ENCODE results near the gene KIAA0232. TPM values are rescaled to one million over a fixed set of nuclear protein-coding genes. Genes with fewer than 3 reads are reported as not detected.

The KIAA0232 gene
- polyA plus RNA-seq, 1 donor (not counting 4 experiments of a cell fraction or from before 2014, with no cell fraction given), result 10.0 TPM

- H3K4me1 ChIP-seq (ENCODE audit: control insufficient read depth, extremely low read depth, insufficient read depth, low read length), result no peaks in the 10 kb centered on the region
- H3K36me3 ChIP-seq (ENCODE audit: control insufficient read depth in 2 of 2, extremely low read depth in 1 of 2, insufficient read depth in 2 of 2, low read length in 2 of 2), result peaks cover 3 to 6% of the 10 kb centered on the region in 2 experiments
- FAIRE-seq (no peak), DNase-seq (ENCODE audit: low read depth, low spot score) (no peak)
- no peaks in the 10 kb centered on the region for H3K27me3 ChIP-seq (ENCODE audit: control insufficient read depth, extremely low read depth, insufficient read depth, low read length)
- H3K4me2 ChIP-seq (ENCODE audit: control insufficient read depth, extremely low read depth, insufficient read depth, low read depth, low read length), result no peak overlapping the region
- H3K9ac ChIP-seq (ENCODE audit: control insufficient read depth, extremely low read depth, insufficient read depth, low read length), result no peak overlapping the region
- dilution Hi-C loops (cut with MboI; ENCODE audit: extremely low pct_ligation_motif_present, low sequenced_read_pairs), result no loop called here
- no peak overlapping the region for H3K4me3 ChIP-seq (ENCODE audit: control insufficient read depth in 2 of 3, extremely low read depth in 1 of 3, insufficient read depth in 2 of 3, low read depth in 1 of 3, low read length in 3 of 3)
- no peaks in the 10 kb centered on the region for H4K20me1 ChIP-seq (ENCODE audit: control insufficient read depth, extremely low read depth, insufficient read depth, low read length)
- H3K9me3 ChIP-seq (ENCODE audit: control insufficient read depth, low read depth, low read length), result no peaks in the 10 kb centered on the region
- TF ChIP-seq CTCF (optimal IDR thresholded peaks at IDR 0.05 in 1 of 3, IDR thresholded peaks at IDR 0.05 in 1 of 3, conservative IDR thresholded peaks at IDR 0.05 in 1 of 3; ENCODE audit: extremely low read depth in 1 of 3, insufficient read depth in 2 of 3, low read length in 3 of 3), result no peak
- TF ChIP-seq EZH2 (IDR thresholded peaks at IDR 0.05; ENCODE audit: low read length), result no peak
- no peaks in the 10 kb centered on the region for H3K79me2 ChIP-seq (ENCODE audit: control insufficient read depth, insufficient read depth, low read length)
- H2AFZ ChIP-seq (ENCODE audit: control insufficient read depth, low read length), result no peak overlapping the region
- no peaks in the 10 kb centered on the region for H3K9me1 ChIP-seq (ENCODE audit: control insufficient read depth, extremely low read depth, insufficient read depth, low read length)
- no peak overlapping the region for H3K27ac ChIP-seq (ENCODE audit: control insufficient read depth, insufficient read depth, low read length)
Observed at GRCh38 chr4:6926081-6926480, 143.6 kb downstream of the KIAA0232 start.

GRCh38 chr4:6926681-6927478, 144.4 kb downstream of the KIAA0232 start:
- no peak overlapping the region for H3K27ac ChIP-seq (ENCODE audit: control insufficient read depth, insufficient read depth, low read length)
- no peaks in the 10 kb centered on the region for H3K79me2 ChIP-seq (ENCODE audit: control insufficient read depth, insufficient read depth, low read length)
- DNase-seq (ENCODE audit: low read depth, low spot score) (no peak), FAIRE-seq (no peak)
- no peaks in the 10 kb centered on the region for H3K4me1 ChIP-seq (ENCODE audit: control insufficient read depth, extremely low read depth, insufficient read depth, low read length)
- H3K4me3 ChIP-seq (ENCODE audit: control insufficient read depth in 2 of 3, extremely low read depth in 1 of 3, insufficient read depth in 2 of 3, low read depth in 1 of 3, low read length in 3 of 3), result no peak overlapping the region
- TF ChIP-seq CTCF (optimal IDR thresholded peaks at IDR 0.05 in 1 of 3, IDR thresholded peaks at IDR 0.05 in 1 of 3, conservative IDR thresholded peaks at IDR 0.05 in 1 of 3; ENCODE audit: extremely low read depth in 1 of 3, insufficient read depth in 2 of 3, low read length in 3 of 3), result no peak
- H4K20me1 ChIP-seq (ENCODE audit: control insufficient read depth, extremely low read depth, insufficient read depth, low read length), result no peaks in the 10 kb centered on the region
- no peaks in the 10 kb centered on the region for H3K9me1 ChIP-seq (ENCODE audit: control insufficient read depth, extremely low read depth, insufficient read depth, low read length)
- no peaks in the 10 kb centered on the region for H3K9me3 ChIP-seq (ENCODE audit: control insufficient read depth, low read depth, low read length)
- no peaks in the 10 kb centered on the region for H3K27me3 ChIP-seq (ENCODE audit: control insufficient read depth, extremely low read depth, insufficient read depth, low read length)
- no peak overlapping the region for H3K9ac ChIP-seq (ENCODE audit: control insufficient read depth, extremely low read depth, insufficient read depth, low read length)
- dilution Hi-C loops (cut with MboI; ENCODE audit: extremely low pct_ligation_motif_present, low sequenced_read_pairs), result no loop called here
- H3K4me2 ChIP-seq (ENCODE audit: control insufficient read depth, extremely low read depth, insufficient read depth, low read depth, low read length), result no peak overlapping the region
- no peak overlapping the region for H2AFZ ChIP-seq (ENCODE audit: control insufficient read depth, low read length)
- H3K36me3 ChIP-seq (ENCODE audit: control insufficient read depth in 2 of 2, extremely low read depth in 1 of 2, insufficient read depth in 2 of 2, low read length in 2 of 2), result peaks cover 3 to 7% of the 10 kb centered on the region in 2 experiments

Data from keratinocyte (primary cell).